ENCODE results near the gene CTIF. TPM values are rescaled to one million over a fixed set of nuclear protein-coding genes. Genes with fewer than 3 reads are reported as not detected.

The CTIF gene
- polyA plus RNA-seq, 1 donor, result 15.0 TPM

- Histone ChIP-seq H3K36me3 (ENCODE audit: control insufficient read depth, insufficient read depth, low read length) (no peaks in the 10 kb centered on the region), H3K4me3 (ENCODE audit: low read length) (no peak overlapping the region), H3K9me3 (ENCODE audit: control insufficient read depth, low read depth, low read length) (no peaks in the 10 kb centered on the region), H3K27me3 (ENCODE audit: control insufficient read depth, insufficient read depth, low read length) (no peaks in the 10 kb centered on the region), H3K4me1 (ENCODE audit: control insufficient read depth, insufficient read depth, low read length) (no peaks in the 10 kb centered on the region), H3K27ac (ENCODE audit: low read length) (no peak overlapping the region)
- no peak for DNase-seq
- 100% methylated on average over 1 of the region's 19 CpGs for WGBS (ENCODE audit: insufficient coverage, low lambda C conversion rate)
Measured at GRCh38 chr18:48659188-48660009, 120.6 kb downstream of the CTIF start.

GRCh38 chr18:48660346-48661228 lies 121.8 kb downstream of the CTIF start:
- no peaks in the 10 kb centered on the region for H3K9me3 ChIP-seq (ENCODE audit: control insufficient read depth, low read depth, low read length)

GRCh38 chr18:48661421-48661820 lies 122.6 kb downstream of the CTIF start:
- H3K27ac ChIP-seq (ENCODE audit: low read length), result no peak overlapping the region
- peaks cover 6% of the 10 kb centered on the region for H3K36me3 ChIP-seq (ENCODE audit: control insufficient read depth, insufficient read depth, low read length)
- H3K4me3 ChIP-seq (ENCODE audit: low read length), result no peak overlapping the region
- DNase-seq, result no peak
- no peaks in the 10 kb centered on the region for H3K27me3 ChIP-seq (ENCODE audit: control insufficient read depth, insufficient read depth, low read length)
- no peaks in the 10 kb centered on the region for H3K9me3 ChIP-seq (ENCODE audit: control insufficient read depth, low read depth, low read length)
- WGBS (ENCODE audit: insufficient coverage, low lambda C conversion rate), result 80% methylated on average over 1 of the region's 7 CpGs
- no peaks in the 10 kb centered on the region for H3K4me1 ChIP-seq (ENCODE audit: control insufficient read depth, insufficient read depth, low read length)

More at GRCh38 chr18:48660346-48661228, 121.8 kb downstream of the CTIF start:
- DNase-seq, result no peak
- no peak overlapping the region for H3K27ac ChIP-seq (ENCODE audit: low read length)
- no peaks in the 10 kb centered on the region for H3K4me1 ChIP-seq (ENCODE audit: control insufficient read depth, insufficient read depth, low read length)
- no peaks in the 10 kb centered on the region for H3K27me3 ChIP-seq (ENCODE audit: control insufficient read depth, insufficient read depth, low read length)
- H3K4me3 ChIP-seq (ENCODE audit: low read length), result no peak overlapping the region
- H3K36me3 ChIP-seq (ENCODE audit: control insufficient read depth, insufficient read depth, low read length), result no peaks in the 10 kb centered on the region
- WGBS (ENCODE audit: insufficient coverage, low lambda C conversion rate), result no CpG with 5 or more reads among the region's 7 CpGs

- no CpG with 5 or more reads among the region's 9 CpGs for WGBS (ENCODE audit: insufficient coverage, low lambda C conversion rate)
- no peak overlapping the region for H3K4me3 ChIP-seq (ENCODE audit: low read length)
- DNase-seq, result peak in 1 of 2 donors; percentile 48
- H3K36me3 ChIP-seq (ENCODE audit: control insufficient read depth, insufficient read depth, low read length), result peaks cover 6% of the 10 kb centered on the region
- H3K4me1 ChIP-seq (ENCODE audit: control insufficient read depth, insufficient read depth, low read length), result peaks cover under 1% of the 10 kb centered on the region
- H3K27me3 ChIP-seq (ENCODE audit: control insufficient read depth, insufficient read depth, low read length), result no peaks in the 10 kb centered on the region
- H3K9me3 ChIP-seq (ENCODE audit: control insufficient read depth, low read depth, low read length), result no peaks in the 10 kb centered on the region
- no peak overlapping the region for H3K27ac ChIP-seq (ENCODE audit: low read length)
Measured at GRCh38 chr18:48662011-48662661, 123.3 kb downstream of the CTIF start.

GRCh38 chr18:48663096-48663930 lies 124.5 kb downstream of the CTIF start:
- peaks cover 6% of the 10 kb centered on the region for H3K36me3 ChIP-seq (ENCODE audit: control insufficient read depth, insufficient read depth, low read length)
- 100% methylated on average over 2 of the region's 14 CpGs for WGBS (ENCODE audit: insufficient coverage, low lambda C conversion rate)
- H3K27ac ChIP-seq (ENCODE audit: low read length), result no peak overlapping the region
- no peak for DNase-seq
- peaks cover 4% of the 10 kb centered on the region for H3K4me1 ChIP-seq (ENCODE audit: control insufficient read depth, insufficient read depth, low read length)
- H3K27me3 ChIP-seq (ENCODE audit: control insufficient read depth, insufficient read depth, low read length), result no peaks in the 10 kb centered on the region
- no peaks in the 10 kb centered on the region for H3K9me3 ChIP-seq (ENCODE audit: control insufficient read depth, low read depth, low read length)
- no peak overlapping the region for H3K4me3 ChIP-seq (ENCODE audit: low read length)

GRCh38 chr18:48663931-48664847 lies 125.4 kb downstream of the CTIF start:
- WGBS (ENCODE audit: insufficient coverage, low lambda C conversion rate), result 78% methylated on average over 3 of the region's 29 CpGs
- H3K27ac ChIP-seq (ENCODE audit: low read length), result no peak overlapping the region
- no peak overlapping the region for H3K4me3 ChIP-seq (ENCODE audit: low read length)
- H3K9me3 ChIP-seq (ENCODE audit: control insufficient read depth, low read depth, low read length), result no peaks in the 10 kb centered on the region
- DNase-seq, result peak; percentile 65 to 67
- peaks cover 6% of the 10 kb centered on the region for H3K36me3 ChIP-seq (ENCODE audit: control insufficient read depth, insufficient read depth, low read length)
- peaks cover 4% of the 10 kb centered on the region for H3K4me1 ChIP-seq (ENCODE audit: control insufficient read depth, insufficient read depth, low read length)
- H3K27me3 ChIP-seq (ENCODE audit: control insufficient read depth, insufficient read depth, low read length), result no peaks in the 10 kb centered on the region

- peaks cover 9% of the 10 kb centered on the region for H3K36me3 ChIP-seq (ENCODE audit: control insufficient read depth, insufficient read depth, low read length)
- H3K4me1 ChIP-seq (ENCODE audit: control insufficient read depth, insufficient read depth, low read length), result peaks cover 4% of the 10 kb centered on the region
- H3K4me3 ChIP-seq (ENCODE audit: low read length), result no peak overlapping the region
- DNase-seq, result no peak
- no peak overlapping the region for H3K27ac ChIP-seq (ENCODE audit: low read length)
- no peaks in the 10 kb centered on the region for H3K9me3 ChIP-seq (ENCODE audit: control insufficient read depth, low read depth, low read length)
- H3K27me3 ChIP-seq (ENCODE audit: control insufficient read depth, insufficient read depth, low read length), result no peaks in the 10 kb centered on the region
Measured at GRCh38 chr18:48665654-48666053, 126.8 kb downstream of the CTIF start.

GRCh38 chr18:48666613-48667012 lies 127.8 kb downstream of the CTIF start:
- H3K4me3 ChIP-seq (ENCODE audit: low read length), result no peak overlapping the region
- H3K4me1 ChIP-seq (ENCODE audit: control insufficient read depth, insufficient read depth, low read length), result peaks cover 4% of the 10 kb centered on the region
- peaks cover 19% of the 10 kb centered on the region for H3K36me3 ChIP-seq (ENCODE audit: control insufficient read depth, insufficient read depth, low read length)
- H3K27me3 ChIP-seq (ENCODE audit: control insufficient read depth, insufficient read depth, low read length), result no peaks in the 10 kb centered on the region
- WGBS (ENCODE audit: insufficient coverage, low lambda C conversion rate), result no CpG with 5 or more reads among the region's 4 CpGs
- H3K9me3 ChIP-seq (ENCODE audit: control insufficient read depth, low read depth, low read length), result peaks cover 6% of the 10 kb centered on the region
- DNase-seq, result no peak
- H3K27ac ChIP-seq (ENCODE audit: low read length), result no peak overlapping the region

Measured in large intestine (tissue), 3 donors.